ENCODE results near the gene DLL1.
"Not testable (repeated sequence)": the region's sequence is repeated elsewhere in the genome, so short reads cannot be mapped to it uniquely, and the experiment has no call there.

Gene DLL1

DNA sequence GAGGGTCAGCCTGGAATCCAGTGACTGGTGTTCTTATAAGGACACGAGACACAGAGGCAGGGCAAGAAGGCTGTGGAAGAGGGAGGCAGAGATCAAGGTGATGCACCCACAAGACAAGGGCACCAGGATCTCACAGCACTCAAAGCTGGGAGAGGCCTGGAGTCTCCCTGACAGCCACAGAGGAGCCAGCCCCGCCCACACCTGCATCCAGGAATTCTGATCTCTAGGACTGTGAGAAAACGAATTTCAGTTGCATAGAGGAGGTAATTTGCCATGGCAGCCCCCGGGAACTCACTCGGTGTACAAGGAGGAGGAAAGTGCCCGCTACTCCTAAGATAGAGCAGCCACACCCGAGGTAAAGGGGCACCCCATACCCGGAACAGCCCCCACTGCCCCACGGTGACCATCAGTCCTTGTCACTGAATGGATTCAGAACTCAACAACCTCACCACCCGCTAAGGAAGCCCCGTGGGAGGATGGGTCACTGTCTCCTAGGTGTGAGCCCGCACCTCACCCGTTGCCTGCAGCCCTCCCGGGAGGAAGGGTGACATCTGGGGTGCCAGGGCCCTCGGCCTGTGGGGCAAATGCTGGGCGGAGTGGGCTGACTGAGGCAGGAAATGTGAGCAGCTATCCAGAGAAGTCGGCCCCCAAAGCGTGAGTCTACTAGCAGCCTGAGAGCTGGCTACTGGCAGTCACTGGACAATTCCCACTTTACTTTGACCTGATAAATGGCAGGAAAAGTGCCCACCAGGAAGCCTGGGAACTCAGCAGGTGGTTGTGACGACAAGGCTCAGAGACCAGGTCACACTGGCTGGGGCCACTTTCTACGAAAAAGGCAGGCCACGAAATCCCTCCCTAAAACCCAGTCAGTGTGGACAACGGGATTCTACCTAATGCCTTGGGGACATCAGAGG is 22.4 kb downstream of the DLL1 start:
- no peak for DNase-seq (ENCODE audit: low spot score)

DNA sequence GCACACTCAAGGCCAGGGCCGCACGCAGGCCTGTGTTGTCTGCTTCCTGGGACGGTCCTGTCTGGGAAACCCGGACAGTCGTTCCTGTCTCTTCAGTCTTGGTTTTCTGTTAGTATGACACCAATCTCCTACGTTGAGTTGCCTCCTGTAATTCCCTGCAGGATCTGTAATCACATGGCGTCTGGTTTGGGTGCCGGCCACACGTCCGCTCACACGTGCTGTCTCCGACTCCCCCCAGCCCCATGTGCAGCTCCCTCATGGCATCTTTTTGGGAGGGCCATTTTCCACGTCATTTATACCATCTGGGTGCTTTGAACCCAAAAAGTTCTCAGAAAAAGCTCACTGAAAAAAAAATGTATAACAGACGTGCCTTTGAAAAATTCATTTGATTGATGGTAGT is 23.2 kb downstream of the DLL1 start:
- no peak for DNase-seq (ENCODE audit: low spot score)

DNA sequence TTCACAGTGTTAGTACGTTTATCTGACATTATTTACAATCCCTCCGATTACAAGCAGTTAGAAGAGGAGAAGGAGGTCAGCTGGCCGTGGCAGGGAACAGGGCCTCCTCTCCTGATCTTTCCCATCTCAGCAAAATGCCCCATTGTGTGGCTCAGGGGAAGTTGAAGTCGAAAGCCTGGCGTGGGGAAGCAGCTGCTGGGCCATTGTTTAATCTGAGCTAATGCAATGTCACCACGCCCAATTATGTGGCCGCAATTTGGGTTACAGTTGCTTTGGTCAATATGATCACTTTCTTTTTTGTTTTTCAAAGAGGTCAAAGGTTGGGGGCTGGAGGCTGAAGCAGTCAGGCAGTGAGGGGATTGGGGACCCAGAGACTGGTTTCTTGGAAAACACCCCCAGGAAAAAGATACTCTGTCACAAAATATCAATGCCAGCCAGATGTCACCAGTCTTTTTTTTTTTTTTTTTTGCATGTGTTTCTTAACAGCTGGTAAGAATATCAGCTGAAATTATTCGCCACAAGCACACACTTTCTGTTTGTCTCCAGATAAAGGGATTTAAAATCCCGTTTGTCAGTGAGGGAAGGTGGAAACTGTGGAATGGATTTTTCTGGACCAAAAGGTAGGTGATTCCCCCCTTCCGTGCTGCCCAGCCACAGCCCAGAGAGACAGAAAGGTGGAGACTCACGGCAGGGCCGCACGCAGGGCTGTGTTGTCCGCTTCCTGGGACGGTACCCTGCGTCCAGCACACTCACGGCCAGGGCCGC is 24.6 kb downstream of the DLL1 start:
- no peak for DNase-seq (ENCODE audit: low spot score)

DNA sequence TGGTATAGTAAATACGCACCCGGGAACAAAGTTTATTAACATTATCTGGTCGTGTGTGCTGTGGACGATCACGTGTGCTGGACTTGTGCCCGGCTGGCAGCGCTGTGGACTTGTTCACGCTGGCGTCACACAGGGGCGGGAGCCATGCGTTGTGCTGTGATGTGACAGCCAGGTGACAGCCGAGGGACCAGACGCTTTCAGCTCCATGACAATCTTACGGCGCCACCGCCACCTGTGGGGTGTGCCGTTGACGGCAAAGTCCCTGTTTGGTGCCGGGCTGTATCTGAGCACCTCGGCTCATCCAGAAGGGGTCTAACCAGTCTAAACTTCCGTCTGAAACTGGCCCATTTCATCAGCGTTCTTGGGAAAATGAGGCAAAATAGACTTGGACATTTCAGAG is 25.2 kb downstream of the DLL1 start:
- DNase-seq (ENCODE audit: low spot score), result no peak

DNA sequence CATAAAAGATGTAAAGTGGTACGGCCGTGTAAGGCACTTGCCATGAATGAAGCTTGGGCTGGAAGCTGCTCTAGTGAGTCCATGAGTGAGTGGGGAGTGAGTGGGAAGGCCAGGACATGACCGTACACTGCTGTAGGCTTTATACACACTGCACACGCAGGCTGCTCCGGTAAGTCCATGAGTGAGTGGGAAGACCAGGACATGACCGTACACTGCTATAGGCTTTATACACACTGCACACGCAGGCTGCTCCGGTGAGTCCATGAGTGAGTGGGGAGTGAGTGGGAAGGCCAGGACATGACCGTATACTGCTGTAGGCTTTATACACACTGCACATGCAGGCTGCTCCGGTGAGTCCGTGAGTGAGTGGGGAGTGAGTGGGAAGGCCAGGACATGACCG is 26.2 kb downstream of the DLL1 start:
- DNase-seq (ENCODE audit: low spot score), result not testable (repeated sequence)

DNA sequence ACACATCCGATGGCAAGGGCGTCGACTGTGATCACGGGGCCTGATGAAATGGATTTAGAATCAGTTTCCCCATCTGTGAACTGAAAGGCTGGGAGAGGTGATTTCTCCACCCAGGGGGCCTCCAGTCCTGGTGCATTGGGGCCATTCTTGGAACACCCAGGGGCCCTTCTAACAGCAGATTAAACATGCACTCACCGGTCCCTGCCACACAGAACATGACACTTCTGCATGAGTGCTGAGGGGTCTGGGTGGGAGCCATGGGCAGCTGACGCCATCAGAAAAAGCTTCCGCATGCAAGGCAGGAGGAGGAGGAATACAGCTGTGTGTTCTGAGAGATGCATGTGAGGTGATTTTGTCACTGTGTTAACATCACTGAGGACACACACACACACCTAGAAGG is 26.8 kb downstream of the DLL1 start:
- no peak for DNase-seq (ENCODE audit: low spot score)

DNA sequence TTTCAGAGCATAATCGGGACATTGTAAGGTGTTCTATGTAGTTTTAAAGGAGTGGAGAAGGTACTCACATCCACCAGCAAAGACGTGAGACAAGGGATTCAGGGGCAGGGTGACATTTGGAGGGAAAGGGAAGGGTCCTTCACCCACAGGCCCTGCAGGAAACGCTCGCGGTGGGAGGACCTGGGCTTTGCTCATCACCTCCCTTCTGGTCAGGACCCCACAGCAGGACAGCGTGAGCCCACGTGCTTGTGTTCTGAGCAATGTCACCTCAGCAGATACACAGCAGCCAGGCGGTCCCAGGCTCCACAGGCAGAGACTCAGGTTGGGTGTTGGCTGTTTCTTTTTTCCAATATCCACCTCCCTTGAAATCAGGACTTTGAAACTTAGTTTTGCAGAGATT is 27.5 kb downstream of the DLL1 start:
- DNase-seq (ENCODE audit: low spot score), result no peak

DNA sequence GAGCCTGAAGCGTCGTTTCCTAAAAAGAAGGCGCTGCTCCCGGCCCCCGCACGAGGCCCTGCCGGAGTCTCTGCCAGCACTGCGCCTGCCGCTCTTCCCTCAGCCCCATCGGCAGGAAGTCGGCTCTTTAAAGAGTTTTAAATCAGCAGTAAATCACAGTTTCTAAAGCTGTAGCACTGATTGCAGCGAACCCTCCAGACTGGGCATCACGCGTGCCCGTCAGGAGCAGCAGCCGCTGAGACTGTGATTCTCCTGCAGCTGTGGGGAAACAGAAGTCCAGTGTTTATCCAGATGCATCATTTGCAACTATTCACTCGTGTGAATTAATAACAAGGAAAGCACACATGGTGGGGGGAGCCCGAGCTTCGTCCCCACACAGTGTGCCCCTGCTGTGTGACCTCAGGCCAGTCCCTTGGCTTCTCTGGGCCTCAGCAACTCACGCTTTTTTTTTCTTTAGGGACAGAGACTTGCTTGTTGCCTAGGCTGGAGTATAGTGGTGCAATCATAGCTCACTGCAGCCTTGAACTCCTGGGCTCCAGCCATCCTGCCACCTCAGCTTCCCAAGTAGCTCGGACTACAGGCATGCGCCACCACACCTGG is 28.3 kb downstream of the DLL1 start:
- no peak for DNase-seq (ENCODE audit: low spot score)

DNA sequence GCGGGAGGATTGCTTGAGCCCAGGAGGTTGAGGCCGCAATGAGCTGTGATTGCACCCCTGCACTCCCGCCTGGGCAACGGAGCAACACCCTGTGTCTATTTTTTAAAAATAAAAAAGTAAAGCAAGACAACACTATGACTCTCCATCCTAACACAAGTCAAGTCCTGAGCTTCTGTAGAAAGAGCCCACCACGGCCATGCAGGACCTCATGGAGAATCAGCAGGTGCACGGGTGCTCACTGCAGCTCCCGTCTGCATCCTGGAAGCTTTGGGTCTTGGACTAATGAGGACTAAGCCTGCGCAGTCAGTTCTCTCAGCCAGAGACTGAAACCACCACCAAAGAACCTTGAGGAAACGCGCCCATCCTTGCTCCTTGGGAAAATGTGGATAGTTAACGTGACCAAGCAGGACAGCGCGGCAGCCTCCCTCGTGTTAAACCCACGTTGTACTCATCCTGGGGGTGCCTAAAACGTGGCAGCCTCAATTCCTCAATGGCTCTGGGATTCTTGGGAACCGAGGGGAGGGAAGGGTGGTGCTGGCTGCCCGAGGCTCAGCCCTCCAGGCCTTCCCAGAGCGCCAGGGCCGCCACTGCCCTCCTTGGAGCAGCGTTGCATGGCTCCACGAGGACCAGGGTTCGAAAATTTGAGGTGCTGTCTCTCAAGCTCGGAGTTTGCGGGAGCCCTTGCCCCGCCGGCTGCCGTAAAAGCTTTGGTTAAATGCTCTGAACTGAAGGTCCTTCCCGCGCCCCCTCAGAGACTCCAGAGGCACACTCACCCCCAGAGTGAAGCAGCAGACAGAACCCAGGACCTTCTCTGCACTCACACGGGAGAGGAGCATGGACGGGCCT is 29.0 kb downstream of the DLL1 start:
- DNase-seq (ENCODE audit: low spot score), result no peak

DNA sequence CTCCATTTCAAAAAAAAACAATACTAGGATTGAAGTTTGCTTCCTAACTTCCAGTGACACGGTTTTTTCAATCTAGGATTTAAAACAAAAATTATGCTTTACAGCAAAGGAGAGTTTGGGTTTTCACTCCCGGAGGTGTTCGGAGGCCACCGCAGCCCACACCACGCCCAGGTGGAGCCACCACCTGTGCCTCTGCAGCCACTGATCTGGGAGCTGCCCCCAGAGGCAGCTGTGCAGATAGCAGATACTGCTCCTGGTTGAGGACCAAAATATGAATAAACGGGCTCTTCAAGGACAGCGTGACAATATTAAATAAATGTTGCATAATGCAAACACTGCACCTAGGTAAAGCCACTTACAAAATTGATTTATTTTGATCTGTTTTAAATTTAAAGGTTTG is 30.2 kb downstream of the DLL1 start:
- no peak for DNase-seq (ENCODE audit: low spot score)

DNA sequence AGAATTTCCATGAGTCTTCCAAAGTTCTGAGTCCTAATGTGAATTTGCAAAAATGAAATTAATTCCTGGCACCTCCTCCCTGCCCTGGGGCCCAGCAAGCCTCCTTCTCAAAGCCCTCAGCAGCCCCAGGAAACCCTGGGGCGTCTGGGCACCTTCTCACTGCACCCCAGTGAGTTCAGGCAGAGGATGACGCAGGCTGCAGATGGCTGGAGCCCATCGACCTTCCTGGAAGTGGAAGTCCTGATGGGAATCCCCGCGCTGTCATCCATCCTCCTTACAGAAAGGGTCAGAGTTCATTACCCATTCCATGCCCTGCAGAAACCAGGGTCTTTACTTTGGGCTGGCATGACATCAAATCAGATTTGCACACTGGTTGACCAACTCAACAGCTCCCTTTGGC is 31.6 kb downstream of the DLL1 start:
- DNase-seq (ENCODE audit: low spot score), result no peak

DNA sequence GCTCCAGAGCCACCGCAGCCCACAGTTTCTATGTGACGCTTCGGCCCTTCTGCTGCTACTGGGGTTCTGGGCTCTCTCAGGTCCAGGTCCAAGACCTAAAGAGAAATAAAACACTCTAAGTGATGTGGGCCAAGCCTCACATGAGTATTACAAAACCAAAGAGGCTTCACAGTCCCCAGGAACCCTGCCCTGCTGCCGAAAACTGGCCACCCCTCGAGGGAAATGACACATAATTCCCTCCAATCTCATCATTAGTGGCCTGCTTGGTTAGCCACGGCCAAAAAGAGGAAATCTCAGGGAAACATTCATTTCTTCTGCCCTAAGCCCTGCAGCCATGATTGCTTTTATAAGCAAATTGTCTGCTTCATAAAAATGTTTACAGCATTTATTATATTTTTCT is 32.5 kb downstream of the DLL1 start:
- DNase-seq (ENCODE audit: low spot score), result no peak

DNA sequence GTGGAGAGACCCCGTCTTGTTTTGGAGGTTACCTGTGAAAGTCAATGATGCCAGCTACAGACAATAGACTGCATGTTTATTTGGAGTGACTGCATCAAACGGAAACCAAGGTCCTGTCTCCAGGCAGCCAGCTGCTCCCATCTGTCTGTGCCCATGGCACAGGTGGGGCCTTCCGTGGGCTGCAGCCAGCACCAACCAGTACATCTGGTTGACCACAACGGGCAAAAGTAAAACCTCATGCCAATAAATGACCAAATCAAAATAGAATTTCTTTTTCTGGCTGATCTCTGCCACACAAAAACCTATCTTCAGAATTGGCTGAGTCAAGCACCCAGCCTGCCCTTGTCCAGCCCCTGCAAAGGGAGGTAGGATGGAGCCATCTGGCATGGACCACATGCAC is 33.5 kb downstream of the DLL1 start:
- DNase-seq (ENCODE audit: low spot score), result no peak

DNA sequence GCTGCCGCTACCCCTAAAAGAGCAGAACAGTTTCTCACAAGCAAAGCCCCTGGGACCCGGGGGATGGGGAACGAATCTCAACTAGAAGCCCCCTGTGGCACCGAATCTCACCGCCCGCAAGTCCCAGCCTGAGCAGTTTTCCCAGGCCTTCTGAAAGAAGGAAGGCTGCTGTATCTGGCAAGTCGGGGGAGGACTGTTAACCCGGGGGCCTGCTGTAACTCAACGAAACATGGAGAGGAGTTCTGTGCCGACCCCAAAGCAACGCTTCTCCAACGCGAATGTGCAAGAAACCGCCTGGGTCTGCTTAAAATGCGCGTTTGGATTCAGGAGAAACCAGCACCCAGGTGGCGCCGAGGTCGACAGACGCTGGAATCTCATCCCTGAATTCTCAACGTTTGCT is 34.2 kb downstream of the DLL1 start:
- DNase-seq (ENCODE audit: low spot score), result no peak

DNA sequence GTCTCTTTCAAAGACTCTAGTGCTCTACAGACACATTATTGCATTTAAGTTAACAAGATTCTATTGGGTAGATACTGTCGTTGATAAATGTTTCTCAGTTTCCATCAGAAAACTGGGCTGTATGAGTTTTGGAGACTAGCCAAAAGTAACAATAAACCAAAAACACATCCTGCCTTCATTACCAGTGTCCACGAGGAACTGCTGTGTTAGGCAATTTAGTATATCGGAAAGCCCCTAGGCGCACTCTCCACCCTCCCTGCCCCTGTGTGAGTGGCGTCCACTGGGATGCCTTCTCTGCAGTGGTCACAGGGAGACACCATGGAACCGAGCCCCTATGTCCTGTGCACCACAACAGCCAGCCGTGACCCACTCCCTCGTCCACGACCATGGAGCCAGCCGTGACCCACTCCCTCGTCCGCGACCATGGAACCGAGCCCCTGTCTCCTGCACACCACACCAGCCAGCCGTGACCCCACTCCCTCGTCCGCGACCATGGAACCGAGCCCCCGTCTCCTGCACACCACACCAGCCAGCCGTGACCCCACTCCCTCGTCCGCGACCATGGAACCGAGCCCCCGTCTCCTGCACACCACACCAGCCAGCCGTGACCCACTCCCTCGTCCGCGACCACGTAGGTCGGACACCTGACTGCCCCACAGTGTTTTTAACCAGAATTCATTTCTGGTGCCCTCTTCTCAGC is 35.3 kb downstream of the DLL1 start:
- no peak for DNase-seq (ENCODE audit: low spot score)

DNA sequence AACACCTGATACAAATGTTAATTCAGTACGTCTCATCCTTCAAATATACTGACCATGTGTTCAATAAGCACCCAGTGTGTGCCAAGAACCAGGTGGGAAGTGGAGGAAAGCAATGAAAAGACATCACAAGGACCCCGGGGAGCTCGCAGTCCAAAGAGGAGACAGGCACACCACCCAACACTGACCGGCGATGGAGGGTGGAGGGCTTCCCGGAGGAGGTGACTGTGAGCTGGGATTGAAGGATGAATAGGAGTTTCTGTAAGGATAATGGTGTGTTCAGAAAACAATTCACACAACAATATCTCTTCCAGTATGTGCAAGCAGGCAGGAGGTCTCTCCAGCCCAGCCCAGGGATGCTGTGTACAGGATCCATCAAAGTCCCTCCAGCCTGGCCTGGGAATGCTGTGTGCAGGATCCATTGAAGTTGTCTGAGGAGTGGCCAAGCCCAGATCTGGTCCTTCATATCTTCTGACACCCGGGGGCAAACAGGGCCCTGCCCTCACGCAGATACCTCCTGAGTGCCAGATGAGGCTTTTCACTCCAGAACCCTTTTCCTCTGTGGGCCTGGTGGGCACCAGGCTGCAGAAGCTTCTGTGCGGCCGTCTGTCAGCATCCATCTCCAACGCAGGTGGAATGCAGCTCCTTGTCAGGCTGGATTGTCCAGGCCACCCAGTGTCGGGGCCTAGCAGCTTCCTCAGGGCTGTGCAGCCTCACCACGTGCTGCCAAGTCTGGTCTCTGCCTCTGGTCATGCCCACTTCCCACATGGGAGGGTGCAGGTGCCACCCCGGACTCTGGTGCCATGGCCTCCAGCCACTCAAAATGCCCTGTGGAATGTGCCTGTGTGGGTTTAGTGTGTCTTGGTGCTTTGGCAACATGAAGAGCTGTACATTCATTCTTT is 36.3 kb downstream of the DLL1 start:
- no peak for DNase-seq (ENCODE audit: low spot score)

DNA sequence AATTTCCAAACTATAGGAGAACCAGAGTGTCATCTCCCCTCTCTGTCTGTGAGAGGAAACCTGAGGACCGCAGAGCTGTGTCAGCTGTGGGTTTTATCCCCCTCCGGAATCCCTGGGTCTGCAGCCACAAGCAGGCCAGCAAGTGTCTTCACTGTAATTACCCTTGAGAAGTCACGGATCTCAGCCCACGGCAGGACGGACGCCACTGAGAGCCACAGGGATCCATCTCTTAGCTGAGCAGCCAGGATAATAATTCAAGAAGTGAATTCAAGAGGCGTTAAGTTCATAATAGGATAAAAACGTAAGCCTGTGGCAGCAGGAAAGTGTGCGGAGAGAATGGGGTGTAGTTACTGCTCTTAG is 37.0 kb downstream of the DLL1 start:
- DNase-seq (ENCODE audit: low spot score), result no peak

DNA sequence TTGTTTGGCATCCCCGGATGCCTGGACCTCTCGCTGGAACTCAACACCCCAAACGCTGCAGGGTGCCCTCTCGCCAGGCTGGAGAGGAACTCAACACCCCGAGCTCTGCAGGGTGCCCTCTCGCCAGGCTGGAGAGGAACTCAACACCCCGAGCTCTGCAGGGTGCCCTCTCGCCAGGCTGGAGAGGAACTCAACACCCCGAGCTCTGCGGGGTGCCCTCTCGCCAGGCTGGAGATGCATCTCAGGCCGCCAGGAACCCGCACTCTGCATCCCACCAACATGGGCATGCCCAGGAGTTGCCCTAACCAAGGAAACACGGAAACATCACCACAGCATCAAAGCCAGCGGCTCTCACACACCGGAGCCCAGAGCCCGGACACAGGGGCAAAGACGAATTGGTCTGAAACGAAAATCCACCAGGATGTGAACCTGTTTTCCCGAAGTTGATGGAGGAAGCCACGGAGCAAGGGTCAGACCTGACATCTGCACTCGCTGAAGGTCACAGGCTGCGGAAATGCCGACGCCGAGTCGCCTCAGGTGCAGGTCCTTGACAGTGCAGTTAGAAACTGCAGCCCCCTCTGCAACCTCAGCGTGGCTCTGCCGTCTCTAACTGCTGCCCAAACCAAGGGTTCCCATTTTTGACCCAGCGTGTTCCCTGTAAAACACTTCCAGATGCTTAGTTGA is 37.5 kb downstream of the DLL1 start:
- no peak for DNase-seq (ENCODE audit: low spot score)

DNA sequence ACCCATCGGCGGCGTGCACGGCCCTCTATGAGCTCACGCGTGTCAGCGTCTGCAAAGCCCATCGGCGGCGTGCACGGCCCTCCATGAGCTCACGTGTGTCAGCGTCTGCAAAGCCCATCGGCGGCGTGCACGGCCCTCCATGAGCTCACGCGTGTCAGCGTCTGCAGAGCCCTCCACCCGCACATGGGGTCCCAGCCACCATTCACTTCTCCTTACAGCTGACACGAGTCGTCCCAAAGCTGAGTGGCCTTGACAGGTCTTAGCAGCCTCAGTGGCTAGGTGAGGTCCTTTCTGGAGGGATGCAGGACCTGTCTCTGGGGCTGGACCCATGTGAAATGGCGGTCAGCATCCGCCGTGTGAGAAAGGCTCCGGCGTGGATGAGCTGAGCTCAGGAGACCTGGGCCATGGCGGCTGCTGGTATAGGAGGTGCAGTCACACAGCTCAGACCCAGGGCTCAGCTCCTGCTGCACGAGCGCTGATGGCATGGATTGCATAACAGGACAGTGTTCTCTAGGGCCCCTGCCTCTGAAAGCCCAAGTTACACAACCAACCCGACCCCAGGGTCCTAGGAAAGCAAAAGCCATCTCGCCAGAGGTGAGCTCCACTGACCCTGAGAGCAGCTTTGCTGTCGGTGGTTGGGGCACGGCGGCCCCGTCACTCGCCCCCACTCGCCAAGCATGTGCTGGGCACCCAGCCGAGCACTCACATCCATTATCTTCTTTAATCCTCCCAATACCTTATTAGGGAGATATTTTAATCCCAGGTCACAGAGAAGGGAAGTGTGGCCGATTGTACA is 38.9 kb downstream of the DLL1 start:
- DNase-seq (ENCODE audit: low spot score), result no peak

All from AG20443 (cell line).